Stimulated activated CD4-positive, alpha-beta T cell treated with anti-CD3 and anti-CD28 coated beads, Interleukin-1b, Interleukin-23, amount 100 ng/mL, for 4 hours (primary cell): Measurements from ENCODE around the gene PDE6A.
"Not testable (repeated sequence)": the region's sequence is repeated elsewhere in the genome, so short reads cannot be mapped to it uniquely, and the experiment has no call there.

Source experiments
- DNase-seq, 2 donors: peaks; one replicate each; pipeline ENCODE4 v3.0.0-alpha.2; 2020; ENCODE audit warnings: low read depth in 2 of 2

PDE6A gene

DNA sequence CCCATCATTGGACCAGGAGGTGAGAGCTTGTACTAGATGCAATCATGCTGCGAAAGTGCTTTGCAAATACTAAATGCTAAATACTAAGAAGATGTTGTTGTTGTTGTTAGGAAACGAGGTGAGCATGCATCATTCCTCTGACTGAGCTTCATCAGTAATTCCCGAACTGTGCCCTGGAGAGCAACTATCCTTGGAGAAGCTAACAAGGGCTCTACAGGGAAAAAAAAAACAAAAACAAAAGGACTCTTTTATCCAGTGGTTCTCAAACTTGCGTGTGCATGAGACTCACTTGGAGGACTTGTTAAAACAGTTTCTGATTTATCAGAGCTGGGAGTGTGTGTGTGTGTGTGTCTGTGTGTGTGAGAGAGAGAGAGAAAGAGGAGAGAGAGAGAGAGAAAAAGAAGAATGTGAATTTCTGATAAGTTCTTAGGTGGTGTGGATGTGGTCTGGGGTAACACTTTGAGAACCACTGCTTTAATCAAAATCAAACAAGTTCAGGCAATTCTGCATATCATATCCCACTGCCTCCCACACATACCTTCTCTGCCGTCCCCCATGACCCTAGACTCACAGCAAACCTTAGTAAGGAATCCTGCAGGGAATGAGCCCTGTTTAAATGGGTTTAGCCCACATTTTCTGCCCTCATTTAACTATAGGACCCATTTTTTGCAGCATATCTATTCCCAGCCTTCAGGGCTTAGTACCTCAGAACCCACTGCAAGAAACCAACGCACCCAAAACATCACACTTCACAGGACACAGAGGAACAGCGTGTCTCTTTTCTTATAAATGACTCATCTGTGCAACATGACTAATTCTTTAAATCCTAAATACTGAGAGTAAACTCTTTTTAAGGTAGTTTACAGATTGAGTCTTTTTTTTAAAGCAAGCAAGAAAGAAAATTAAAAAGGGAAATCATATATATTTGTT, 48.9 kb downstream of the PDE6A start:
- no peak for DNase-seq

- DNase-seq: no peak
Measured at GRCh38 chr5:149894237-149894636, 50.4 kb downstream of the PDE6A start.

GRCh38 chr5:149893403-149893931, 51.1 kb downstream of the PDE6A start:
- DNase-seq: no peak

DNA sequence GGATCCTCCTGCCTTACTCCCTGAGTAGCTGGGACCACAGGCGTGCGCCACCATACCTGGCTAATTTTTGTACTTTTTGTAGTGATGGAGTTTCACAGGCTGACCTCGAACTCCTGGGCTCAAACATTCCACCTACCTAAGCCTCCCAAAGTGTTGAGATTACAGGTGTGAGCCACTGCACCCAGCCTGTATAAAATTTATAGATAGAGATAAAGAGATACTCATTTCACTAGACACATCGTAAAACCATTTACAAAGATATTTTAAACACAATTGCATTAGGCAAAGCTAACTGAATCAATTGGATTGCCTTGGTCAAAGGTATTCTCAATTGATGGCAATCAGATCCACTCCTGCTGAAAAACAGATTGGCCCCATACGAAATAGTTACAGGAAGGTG, 52.0 kb downstream of the PDE6A start:
- no peak for DNase-seq

DNA sequence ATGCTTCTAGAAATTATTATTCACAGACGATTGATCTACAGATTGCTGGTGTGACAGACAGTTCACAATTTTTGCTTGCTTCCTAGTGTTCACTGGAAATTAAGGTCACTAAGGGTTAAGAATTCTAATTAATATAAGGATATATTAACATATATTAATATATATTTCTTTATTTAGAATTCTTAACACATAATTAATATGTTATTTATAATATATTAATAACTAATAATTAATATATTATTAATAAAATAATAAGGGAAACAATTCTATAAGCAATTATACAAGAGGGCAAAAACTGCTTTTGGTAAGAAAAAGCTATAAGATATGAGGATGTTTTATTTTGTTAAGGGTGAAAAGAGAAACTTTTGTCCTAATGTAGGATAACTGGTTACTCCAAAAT, 56.3 kb downstream of the PDE6A start:
- DNase-seq: no peak

DNA sequence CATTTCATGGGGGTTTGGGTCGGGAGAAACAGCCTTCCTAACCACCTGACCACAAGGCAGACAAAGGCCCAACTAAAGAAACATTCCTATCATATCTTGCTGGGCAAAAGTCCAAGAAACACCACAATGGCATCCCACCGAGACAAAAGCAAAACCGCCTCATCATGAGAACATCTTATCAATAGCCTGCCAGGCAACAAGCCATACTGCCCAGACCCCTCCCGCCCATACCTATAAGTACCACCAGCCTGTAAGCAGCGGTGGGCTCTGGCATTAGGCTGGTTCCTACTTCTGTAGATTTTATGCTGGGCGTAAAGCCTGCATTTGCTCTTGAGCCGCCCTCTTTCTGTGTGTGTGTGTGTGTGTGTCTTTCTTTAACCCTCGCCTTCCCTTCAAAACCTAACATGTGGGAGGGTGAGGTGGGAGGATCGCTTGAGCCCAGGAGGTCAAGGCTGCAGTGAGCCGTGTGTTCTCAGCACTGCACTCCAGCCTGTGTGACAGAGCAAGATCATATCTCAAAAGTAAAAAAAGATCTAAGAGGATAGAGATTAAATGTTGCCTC, 56.9 kb downstream of the PDE6A start:
- no peak for DNase-seq

DNA sequence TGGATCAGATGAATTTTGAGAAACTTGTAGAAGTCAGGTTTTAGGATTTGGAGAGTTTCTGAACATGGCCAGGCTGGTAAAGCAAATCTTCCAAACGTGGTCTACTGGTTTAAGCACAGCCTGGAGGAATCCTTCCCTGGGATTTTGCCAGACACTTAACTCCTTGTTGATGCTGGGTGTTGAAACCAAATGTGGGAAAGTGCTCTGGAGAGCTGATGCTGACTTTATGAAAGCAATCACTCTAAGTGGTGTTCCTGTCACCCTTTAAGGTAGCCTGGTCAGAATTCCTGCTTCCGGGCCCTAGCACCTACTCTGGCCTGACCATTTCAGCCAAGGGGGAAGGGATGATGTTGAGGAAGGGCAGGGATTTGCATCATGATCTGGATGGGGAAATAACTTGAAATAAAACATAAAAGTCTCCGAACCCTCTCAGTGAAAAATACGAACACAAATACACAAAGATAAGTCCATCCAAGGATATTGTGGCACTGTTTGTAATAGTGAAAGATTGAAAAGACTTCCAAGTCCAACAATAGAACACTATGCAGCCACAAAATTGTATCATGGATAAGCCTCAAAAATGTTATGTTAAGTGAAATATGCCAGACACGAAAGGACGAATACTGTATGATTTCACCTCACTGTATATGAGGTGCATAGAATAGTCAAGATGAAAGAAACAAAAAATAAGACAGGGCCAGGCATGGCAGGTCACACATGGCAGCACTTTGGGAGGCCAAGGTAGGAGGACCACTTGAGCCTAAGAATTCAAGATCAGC, 57.7 kb downstream of the PDE6A start:
- no peak for DNase-seq

GRCh38 chr5:149886060-149886459, 58.5 kb downstream of the PDE6A start:
- no peak for DNase-seq

- DNase-seq: no peak
Measured at GRCh38 chr5:149885513-149885912, 59.1 kb downstream of the PDE6A start.

GRCh38 chr5:149883550-149883949, 61.0 kb downstream of the PDE6A start:
- DNase-seq: no peak

DNA sequence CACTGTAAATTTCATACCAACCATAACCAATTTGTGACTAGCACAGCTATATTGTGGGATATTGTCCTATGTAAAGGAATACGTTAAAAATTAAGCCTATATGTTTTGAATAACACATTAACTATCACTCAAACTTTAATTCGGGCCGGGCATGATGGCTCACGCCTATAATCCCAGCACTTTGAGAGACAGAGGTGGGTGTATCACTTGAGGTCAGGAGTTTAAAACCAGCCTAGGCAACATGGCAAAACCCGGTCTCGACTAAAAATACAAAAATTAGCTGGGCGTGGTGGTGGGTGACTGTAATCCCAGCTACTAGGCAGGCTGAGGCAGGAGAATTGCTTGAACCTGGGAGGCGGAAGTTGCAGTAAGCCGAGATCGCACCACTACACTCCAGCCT, 62.0 kb downstream of the PDE6A start:
- DNase-seq: not testable (repeated sequence)

DNA sequence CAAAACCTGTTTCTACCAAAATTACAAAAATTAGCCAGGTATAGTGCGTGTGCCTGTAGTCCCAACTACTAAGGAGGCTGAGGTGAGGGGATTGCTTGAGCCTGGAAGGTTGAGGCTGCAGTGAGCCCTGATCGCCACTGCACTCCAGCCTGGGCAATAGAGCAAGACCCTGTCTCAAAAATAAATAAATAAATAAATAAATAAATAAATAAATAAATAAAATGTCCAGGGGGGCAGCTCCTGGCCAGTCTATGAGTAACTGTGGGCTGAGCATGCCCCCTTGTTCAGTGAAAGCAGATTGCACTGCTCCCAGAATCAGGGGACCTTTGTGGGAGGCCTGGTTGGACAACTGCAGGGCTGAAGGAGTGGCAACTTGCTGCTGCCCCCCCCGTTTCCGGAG, 62.7 kb downstream of the PDE6A start:
- no peak for DNase-seq

GRCh38 chr5:149881069-149881622, 63.4 kb downstream of the PDE6A start:
- no peak for DNase-seq

GRCh38 chr5:149879593-149879992, 65.0 kb downstream of the PDE6A start:
- DNase-seq: not testable (repeated sequence)

DNA sequence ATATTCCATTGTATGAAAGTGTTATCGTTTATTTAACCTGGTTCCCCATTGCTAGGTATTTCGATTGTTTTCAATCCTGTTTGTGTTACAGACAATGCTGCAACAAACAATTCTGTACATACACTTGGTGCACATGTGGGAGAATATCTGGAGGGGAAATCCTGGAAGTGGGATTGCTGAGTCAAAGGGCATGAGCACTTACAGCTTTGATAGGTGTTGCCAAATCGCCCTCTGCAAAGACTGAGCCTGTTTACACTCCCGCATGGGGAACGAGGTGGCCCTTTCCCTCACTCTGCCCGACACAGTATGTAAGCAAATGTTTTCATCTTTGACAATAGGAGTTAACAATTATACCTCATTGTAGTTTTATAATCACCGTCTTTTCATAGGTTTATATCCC, 66.2 kb downstream of the PDE6A start:
- no peak for DNase-seq

- no peak for DNase-seq
Measured at GRCh38 chr5:149873896-149874295, 70.7 kb downstream of the PDE6A start.

- DNase-seq: no peak
Measured at GRCh38 chr5:149872351-149873040, 72.1 kb downstream of the PDE6A start.

DNA sequence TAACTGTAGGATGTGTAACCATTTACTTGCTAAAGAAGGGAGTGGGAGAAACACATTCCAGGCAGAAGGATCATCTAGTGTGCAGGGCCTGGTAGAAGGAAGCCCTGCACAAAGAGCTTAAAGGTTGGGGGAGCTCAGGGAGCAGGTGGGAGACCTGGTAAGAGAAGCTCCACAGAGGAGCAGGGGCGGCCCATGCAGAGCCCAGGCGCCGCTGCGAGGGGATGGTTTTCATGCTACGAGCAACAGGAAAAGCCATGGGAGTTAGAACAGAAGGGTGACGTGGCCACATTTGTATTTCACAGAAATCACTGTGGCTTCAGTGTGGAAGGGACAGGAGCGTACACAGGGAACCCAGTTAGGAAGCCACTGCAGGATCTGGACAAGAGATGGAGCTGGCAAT, 73.1 kb downstream of the PDE6A start:
- DNase-seq: no peak

- DNase-seq: no peak
Measured at GRCh38 chr5:149870697-149871096, 73.9 kb downstream of the PDE6A start.

DNA sequence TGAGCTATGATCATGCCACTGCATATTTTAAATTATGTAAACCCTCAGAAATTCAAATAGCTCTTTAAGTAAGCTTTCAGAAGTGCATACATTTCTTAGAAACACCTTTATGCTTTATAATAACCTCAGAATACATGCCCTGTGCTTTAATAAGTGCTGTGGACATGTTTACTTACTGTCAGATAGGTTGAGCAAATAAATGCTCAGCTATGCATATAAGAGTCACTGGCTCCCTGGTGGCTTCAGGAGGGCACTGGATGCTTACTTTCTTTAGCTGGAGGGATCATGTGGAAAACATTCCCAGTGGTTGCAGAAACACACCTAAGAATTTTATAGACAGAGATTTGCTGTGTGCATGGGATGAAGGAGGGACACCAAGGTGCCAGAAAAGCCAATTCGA, 74.4 kb downstream of the PDE6A start:
- no peak for DNase-seq

DNA sequence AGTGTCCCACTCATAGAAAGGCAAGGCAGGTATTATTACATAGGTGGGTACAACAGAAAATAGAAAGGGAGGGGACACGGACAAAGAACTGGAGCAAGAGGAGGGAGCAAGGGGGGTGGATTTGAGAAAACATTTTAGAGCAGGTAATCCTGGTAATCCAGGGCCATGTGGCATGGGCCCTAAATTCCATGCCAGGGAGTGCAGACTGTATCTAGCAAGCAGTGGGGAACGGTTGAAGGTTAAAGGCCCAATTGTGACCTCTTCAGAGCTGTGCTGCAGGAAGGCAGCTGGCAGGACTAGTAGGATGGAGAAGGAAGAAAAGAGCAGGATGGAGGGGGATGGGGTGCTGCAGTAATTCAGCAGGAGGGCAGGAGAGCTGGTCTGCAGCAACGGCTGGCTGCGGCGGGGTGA, 75.2 kb downstream of the PDE6A start:
- DNase-seq: no peak
